ENCODE results near the gene PFKP.
"Not testable (repeated sequence)": the region's sequence is repeated elsewhere in the genome, so short reads cannot be mapped to it uniquely, and the experiment has no call there.

PFKP gene

DNA sequence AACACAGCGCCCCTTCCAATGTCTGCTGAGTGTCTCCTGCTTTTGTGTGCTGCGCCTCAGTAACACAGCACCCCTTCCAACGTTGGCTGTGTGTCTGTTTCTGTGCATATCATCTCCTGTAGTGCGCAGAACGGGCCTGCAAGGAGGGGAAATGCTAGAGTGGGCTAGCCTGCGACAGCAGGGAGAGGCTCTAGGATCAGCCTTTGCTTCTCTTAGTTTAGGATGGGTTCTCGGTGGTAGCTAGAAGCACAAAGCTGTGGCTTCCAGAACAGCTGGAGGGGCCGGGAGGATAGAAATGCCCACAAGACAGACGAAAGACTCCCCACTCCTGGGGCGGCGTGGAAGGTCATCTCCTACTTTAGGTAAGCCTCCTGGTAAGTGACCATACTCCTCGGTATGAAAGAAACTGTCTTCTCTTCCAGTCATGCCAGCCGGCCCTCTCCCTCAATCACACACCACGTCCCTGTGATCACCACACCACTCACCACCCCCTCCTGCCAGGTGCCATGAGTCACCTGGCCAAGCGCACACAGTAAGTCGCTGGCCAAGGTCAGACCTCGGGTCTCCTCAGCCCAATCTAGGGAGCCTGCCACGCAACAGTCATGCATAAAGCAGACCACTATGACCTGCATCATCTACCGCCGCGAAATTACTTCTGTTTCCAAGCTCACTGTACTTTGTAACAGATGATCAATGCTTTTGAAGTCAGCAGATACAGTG lies 100.4 kb downstream of the PFKP start:
- Histone ChIP-seq H3K4me3 (no peak overlapping the region), H3K27me3 (no peaks in the 10 kb centered on the region), H3K9me3 (no peaks in the 10 kb centered on the region), H3K4me1 (peaks cover 0 to 16% (median 14%) of the 10 kb centered on the region in 4 donors), H3K36me3 (peaks cover 69 to 73% (median 72%) of the 10 kb centered on the region in 3 donors), H3K27ac (no peak overlapping the region)
- no peak for DNase-seq
- intact Hi-C loops (cut with DNase I; ENCODE audit: low total_unique reads) = no loop called here
- no peak for TF ChIP-seq CTCF (IDR thresholded peaks at IDR 0.05)

GRCh38 chr10:3169271-3169670 lies 101.9 kb downstream of the PFKP start:
- Histone ChIP-seq H3K27me3 (no peaks in the 10 kb centered on the region), H3K4me3 (no peak overlapping the region)

DNA sequence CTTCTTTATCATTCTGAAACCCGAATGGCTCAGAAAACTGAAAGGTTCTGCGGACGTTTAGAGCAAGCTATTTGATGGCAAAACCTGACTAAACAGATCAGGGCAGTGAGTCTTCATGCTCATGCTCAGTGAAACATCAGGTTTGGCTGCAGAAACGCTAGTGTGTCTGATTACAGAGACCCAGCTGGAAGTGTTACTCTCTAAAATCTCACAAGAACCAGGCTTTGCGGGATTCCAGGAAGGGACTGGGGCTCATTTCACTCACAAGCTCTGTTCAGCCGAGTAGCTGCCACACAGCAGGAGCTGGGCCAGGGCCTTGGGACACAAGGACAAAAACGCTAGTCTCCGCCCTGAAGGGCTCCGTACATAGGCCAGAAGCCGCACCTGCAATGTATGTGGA lies 102.3 kb downstream of the PFKP start:
- Histone ChIP-seq H3K36me3 (peaks cover 50 to 54% (median 54%) of the 10 kb centered on the region in 3 donors), H3K27ac (no peak overlapping the region), H3K9me3 (no peaks in the 10 kb centered on the region), H3K27me3 (no peaks in the 10 kb centered on the region), H3K4me1 (peaks cover 0 to 20% (median 18%) of the 10 kb centered on the region in 4 donors), H3K4me3 (no peak overlapping the region)
- TF ChIP-seq CTCF (IDR thresholded peaks at IDR 0.05) = no peak
- DNase-seq = no peak
- intact Hi-C loops (cut with DNase I; ENCODE audit: low total_unique reads) = no loop called here

More at GRCh38 chr10:3169271-3169670, 101.9 kb downstream of the PFKP start:
- H3K27ac ChIP-seq = no peak overlapping the region
- H3K36me3 ChIP-seq = peaks cover 54 to 58% (median 58%) of the 10 kb centered on the region in 3 donors
- intact Hi-C loops (cut with DNase I; ENCODE audit: low total_unique reads) = no loop called here
- peaks cover 0 to 20% (median 18%) of the 10 kb centered on the region in 4 donors for H3K4me1 ChIP-seq
- DNase-seq = no peak
- no peaks in the 10 kb centered on the region for H3K9me3 ChIP-seq
- TF ChIP-seq CTCF (IDR thresholded peaks at IDR 0.05) = no peak

GRCh38 chr10:3171488-3171887 lies 104.1 kb downstream of the PFKP start:
- intact Hi-C loops (cut with DNase I; ENCODE audit: low total_unique reads) = not testable (repeated sequence)
- H3K4me3 ChIP-seq = peak overlapping the region; percentile 79 to 85

GRCh38 chr10:3172081-3172445 lies 104.7 kb downstream of the PFKP start:
- H3K36me3 ChIP-seq = peaks cover 26 to 30% (median 30%) of the 10 kb centered on the region in 3 donors
- peak overlapping the region; percentile 79 to 85 for H3K4me3 ChIP-seq
- TF ChIP-seq CTCF (IDR thresholded peaks at IDR 0.05) = no peak
- no peaks in the 10 kb centered on the region for H3K9me3 ChIP-seq
- intact Hi-C loops (cut with DNase I; ENCODE audit: low total_unique reads) = no loop called here
- no peaks in the 10 kb centered on the region for H3K27me3 ChIP-seq
- peak overlapping the region; percentile 92 to 93 for H3K27ac ChIP-seq
- H3K4me1 ChIP-seq = peaks cover 0 to 20% (median 18%) of the 10 kb centered on the region in 4 donors
- no peak for DNase-seq

More at GRCh38 chr10:3171488-3171887, 104.1 kb downstream of the PFKP start:
- DNase-seq, H3K27me3 ChIP-seq, H3K9me3 ChIP-seq: not testable (repeated sequence)
- peaks cover 0 to 20% (median 18%) of the 10 kb centered on the region in 4 donors for H3K4me1 ChIP-seq
- peaks cover 32 to 36% (median 36%) of the 10 kb centered on the region in 3 donors for H3K36me3 ChIP-seq
- peak overlapping the region; percentile 92 to 93 for H3K27ac ChIP-seq

GRCh38 chr10:3172446-3173170 lies 105.3 kb downstream of the PFKP start, which contains the start of gene PITRM1:
Gene PITRM1, minus strand, starts transcription at chr10:3172782. Its CDS starts 10 bp downstream, at chr10:3172772.
- peak; percentile 99 to 100 for DNase-seq
- no peak for TF ChIP-seq CTCF (IDR thresholded peaks at IDR 0.05)
- intact Hi-C loops (cut with DNase I; ENCODE audit: low total_unique reads) = no loop called here
- Histone ChIP-seq H3K36me3 (peaks cover 21 to 25% (median 24%) of the 10 kb centered on the region in 3 donors), H3K27me3 (no peaks in the 10 kb centered on the region), H3K4me3 (peak within 1 kb of the TSS; percentile 79 to 85), H3K9me3 (no peaks in the 10 kb centered on the region), H3K4me1 (peaks cover 0 to 20% (median 18%) of the 10 kb centered on the region in 4 donors), H3K27ac (peak within 1 kb of the TSS; percentile 92 to 93)

Measured in tibial artery (tissue), 4 donors.